ENCODE data around the gene RPRD2. TPM values are rescaled to one million over a fixed set of nuclear protein-coding genes. Genes with fewer than 3 reads are reported as not detected.

Gene RPRD2
- polyA plus RNA-seq, 1 experiment: 19.7 TPM

- no peak for DNase-seq (ENCODE audit: low read depth, low spot score)
- CTCF ChIA-PET: no interaction called here
- Histone ChIP-seq H3K27ac (ENCODE audit: low read depth, low read length) (peak overlapping the region; percentile 21), H3K9me3 (ENCODE audit: control insufficient read depth, insufficient read depth, low read length) (no peaks in the 10 kb centered on the region), H3K4me3 (ENCODE audit: low read depth, low read length) (no peak overlapping the region), H3K27me3 (ENCODE audit: control insufficient read depth, insufficient read depth, low read length) (no peaks in the 10 kb centered on the region)
- POLR2A ChIA-PET: interaction anchor here (0.6 kb wide), 1 partner anchor 519 kb away, joined by 3 read pairs; no protein-coding TSS in a partner anchor
- no peak for TF ChIP-seq CTCF (IDR thresholded peaks at IDR 0.05; ENCODE audit: low read depth, low read length)
These were observed 113.4 kb downstream of the RPRD2 start for GRCh38 chr1:150477320-150477719.

- DNase-seq (ENCODE audit: low read depth, low spot score): peak; percentile 33
- POLR2A ChIA-PET: interaction anchor here (0.6 kb wide), 1 partner anchor 519 kb away, joined by 3 read pairs; no protein-coding TSS in a partner anchor
These were observed 113.8 kb downstream of the RPRD2 start for GRCh38 chr1:150477733-150478132.

GRCh38 chr1:150479370-150479769, 115.4 kb downstream of the RPRD2 start:
- TF ChIP-seq CTCF (IDR thresholded peaks at IDR 0.05; ENCODE audit: low read depth, low read length): no peak
- no peaks in the 10 kb centered on the region for H3K27me3 ChIP-seq (ENCODE audit: control insufficient read depth, insufficient read depth, low read length)
- H3K9me3 ChIP-seq (ENCODE audit: control insufficient read depth, insufficient read depth, low read length): no peaks in the 10 kb centered on the region
- no peak overlapping the region for H3K4me3 ChIP-seq (ENCODE audit: low read depth, low read length)
- no peak overlapping the region for H3K27ac ChIP-seq (ENCODE audit: low read depth, low read length)
- ChIA-PET POLR2A (no interaction called here), CTCF (interaction anchor here (0.9 kb wide), 1 partner anchor 82 kb away, joined by 3 read pairs; no protein-coding TSS in a partner anchor)
- DNase-seq (ENCODE audit: low read depth, low spot score): no peak

More at GRCh38 chr1:150477733-150478132, 113.8 kb downstream of the RPRD2 start:
- CTCF ChIA-PET: no interaction called here
- H3K9me3 ChIP-seq (ENCODE audit: control insufficient read depth, insufficient read depth, low read length): no peaks in the 10 kb centered on the region
- no peak for TF ChIP-seq CTCF (IDR thresholded peaks at IDR 0.05; ENCODE audit: low read depth, low read length)
- H3K27me3 ChIP-seq (ENCODE audit: control insufficient read depth, insufficient read depth, low read length): no peaks in the 10 kb centered on the region
- no peak overlapping the region for H3K27ac ChIP-seq (ENCODE audit: low read depth, low read length)
- no peak overlapping the region for H3K4me3 ChIP-seq (ENCODE audit: low read depth, low read length)

GRCh38 chr1:150479927-150480352, 116.0 kb downstream of the RPRD2 start:
- H3K27ac ChIP-seq (ENCODE audit: low read depth, low read length): no peak overlapping the region
- no peaks in the 10 kb centered on the region for H3K9me3 ChIP-seq (ENCODE audit: control insufficient read depth, insufficient read depth, low read length)
- DNase-seq (ENCODE audit: low read depth, low spot score): no peak
- ChIA-PET CTCF (interaction anchor here (0.9 kb wide), 1 partner anchor 81 kb away, joined by 3 read pairs; no protein-coding TSS in a partner anchor), POLR2A (no interaction called here)
- TF ChIP-seq CTCF (IDR thresholded peaks at IDR 0.05; ENCODE audit: low read depth, low read length): no peak
- H3K4me3 ChIP-seq (ENCODE audit: low read depth, low read length): no peak overlapping the region
- H3K27me3 ChIP-seq (ENCODE audit: control insufficient read depth, insufficient read depth, low read length): no peaks in the 10 kb centered on the region

- no peaks in the 10 kb centered on the region for H3K27me3 ChIP-seq (ENCODE audit: control insufficient read depth, insufficient read depth, low read length)
- ChIA-PET CTCF (no interaction called here), POLR2A (interaction anchor here (0.6 to 0.7 kb wide), 3 partner anchors 13 to 159 kb away, joined by 3 to 14 read pairs (median 5); no protein-coding TSS in a partner anchor)
- no peaks in the 10 kb centered on the region for H3K9me3 ChIP-seq (ENCODE audit: control insufficient read depth, insufficient read depth, low read length)
- DNase-seq (ENCODE audit: low read depth, low spot score): no peak
- no peak for TF ChIP-seq CTCF (IDR thresholded peaks at IDR 0.05; ENCODE audit: low read depth, low read length)
- no peak overlapping the region for H3K4me3 ChIP-seq (ENCODE audit: low read depth, low read length)
- no peak overlapping the region for H3K27ac ChIP-seq (ENCODE audit: low read depth, low read length)
These were observed 120.5 kb downstream of the RPRD2 start for GRCh38 chr1:150484431-150484830.
